ENCODE results near the gene DSTN. TPM values are rescaled to one million over a fixed set of nuclear protein-coding genes. Genes with fewer than 3 reads are reported as not detected.

The DSTN gene
- total and polyA plus RNA-seq, 9 of the 15 experiments (the other 6 are each of a cell fraction or from before 2014, with no cell fraction given), result 25.7 to 88.3 (median 61.0) TPM

GRCh38 chr20:17562804-17563305 is 7.0 kb upstream of the DSTN start (continued):
- TF ChIP-seq SFPQ (IDR thresholded peaks at IDR 0.05; ENCODE audit: low read depth, low read length) (no peak), TAL1 (IDR thresholded peaks at IDR 0.05) (no peak), SMAD1 (IDR thresholded peaks at IDR 0.05; ENCODE audit: low read depth, low read length, partially characterized antibody) (no peak), ZC3H4 (CRISPR knock-in tag; IDR thresholded peaks at IDR 0.05; ENCODE audit: borderline replicate concordance) (no peak), HDAC1 (IDR thresholded peaks at IDR 0.05) (no peak), TCF7 (IDR thresholded peaks at IDR 0.05; ENCODE audit: borderline replicate concordance) (no peak), HDGF (IDR thresholded peaks at IDR 0.05) (no peak), ZNF354B (CRISPR knock-in tag; IDR thresholded peaks at IDR 0.05) (no peak), GABPB1 (CRISPR knock-in tag; IDR thresholded peaks at IDR 0.05) (no peak), ZNF347 (CRISPR knock-in tag; IDR thresholded peaks at IDR 0.05; ENCODE audit: low read depth) (no peak), USF2 (CRISPR knock-in tag; IDR thresholded peaks at IDR 0.05) (no peak), ZNF785 (CRISPR knock-in tag; IDR thresholded peaks at IDR 0.05) (no peak), SMC3 (conservative IDR thresholded peaks at IDR 0.05; ENCODE audit: insufficient read depth, low read depth, low read length) (no peak), EP400 (IDR thresholded peaks at IDR 0.05) (0 out of 2 replicates have a peak, but pooled peaks have one; percentile 25), JUN (IDR thresholded peaks at IDR 0.05; ENCODE audit: borderline replicate concordance, low read depth, low read length) (no peak), JUN (CRISPR knock-in tag; IDR thresholded peaks at IDR 0.05; ENCODE audit: borderline replicate concordance) (no peak), GTF3C2 (IDR thresholded peaks at IDR 0.05; ENCODE audit: borderline replicate concordance, extremely low read depth, insufficient read length) (no peak), FIP1L1 (IDR thresholded peaks at IDR 0.05; ENCODE audit: low read depth, low read length, poor library complexity, severe bottlenecking) (no peak), E2F6 (IDR thresholded peaks at IDR 0.05; ENCODE audit: borderline replicate concordance in 1 of 2, extremely low read depth in 1 of 2, insufficient read depth in 1 of 2, insufficient read length in 1 of 2, low read depth in 1 of 2, low read length in 1 of 2, poor library complexity in 1 of 2, severe bottlenecking in 1 of 2) (no peak)
